ENCODE measurements around the gene AUTS2. TPM values are rescaled to one million over a fixed set of nuclear protein-coding genes. Genes with fewer than 3 reads are reported as not detected.

AUTS2 gene
- total and polyA plus RNA-seq, 5 donors = 7.0 to 15.4 (median 10.6) TPM

DNA sequence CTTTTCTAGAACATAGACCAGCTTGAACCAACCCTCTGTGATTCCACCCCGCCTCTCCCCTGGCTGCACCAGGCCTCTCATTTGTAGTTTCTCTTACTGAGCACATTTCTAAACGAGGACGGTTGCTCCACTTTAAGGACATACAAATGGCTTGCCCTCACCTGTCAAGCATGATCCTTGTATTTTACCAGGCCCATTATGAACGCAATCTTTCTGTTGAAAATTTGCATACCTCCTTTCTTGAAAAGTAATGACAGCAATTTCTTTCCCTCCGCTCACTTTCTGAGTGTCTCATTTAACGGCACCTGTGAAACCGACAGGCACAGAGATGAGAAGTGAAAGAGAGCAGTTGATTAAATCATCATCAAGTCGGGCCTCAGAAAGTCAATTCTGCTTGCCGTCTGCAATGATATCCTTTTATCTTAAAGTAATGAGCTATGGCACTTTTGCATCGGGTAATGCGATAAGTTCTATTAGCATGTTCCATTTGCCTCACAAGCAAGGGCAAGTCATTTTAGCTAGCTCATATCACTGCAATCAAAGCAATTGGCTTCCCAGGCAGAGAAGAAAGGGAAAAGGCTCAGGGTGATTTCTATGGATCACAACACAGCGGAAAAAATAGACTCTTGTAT, 828.1 kb downstream of the AUTS2 start:
- no peak for ATAC-seq
- DNase-seq = no peak
- Histone ChIP-seq H3K27me3 (ENCODE audit: control insufficient read depth, insufficient read depth) (no peaks in the 10 kb centered on the region), H3K4me3 (ENCODE audit: low read length) (no peak overlapping the region), H3K27ac (ENCODE audit: low read length) (no peak overlapping the region), H3K9me3 (ENCODE audit: control insufficient read depth, low read length) (no peaks in the 10 kb centered on the region), H3K4me1 (ENCODE audit: control insufficient read depth, insufficient read depth, low read length) (no peaks in the 10 kb centered on the region)
- 89% methylated on average over 12 of the region's 12 CpGs for whole genome bisulfite sequencing
- intact Hi-C loops (cut with DNase I) = no loop called here

GRCh38 chr7:70432567-70433001, 834.3 kb downstream of the AUTS2 start:
- H3K9me3 ChIP-seq (ENCODE audit: control insufficient read depth, low read length) = no peaks in the 10 kb centered on the region
- WGBS = 93% methylated on average over 12 of the region's 12 CpGs
- no peak for ATAC-seq

GRCh38 chr7:70434376-70434775, 836.1 kb downstream of the AUTS2 start:
- H3K27me3 ChIP-seq (ENCODE audit: control insufficient read depth, insufficient read depth) = no peaks in the 10 kb centered on the region
- ATAC-seq (no peak), DNase-seq (no peak)
- H3K9me3 ChIP-seq (ENCODE audit: control insufficient read depth, low read length) = no peaks in the 10 kb centered on the region
- 89% methylated on average over 2 of the region's 2 CpGs for WGBS
- intact Hi-C loops (cut with DNase I) = no loop called here
- H3K4me3 ChIP-seq (ENCODE audit: low read length) = no peak overlapping the region
- no peaks in the 10 kb centered on the region for H3K4me1 ChIP-seq (ENCODE audit: control insufficient read depth, insufficient read depth, low read length)
- H3K27ac ChIP-seq (ENCODE audit: low read length) = no peak overlapping the region

More at GRCh38 chr7:70432567-70433001, 834.3 kb downstream of the AUTS2 start:
- Histone ChIP-seq H3K4me3 (ENCODE audit: low read length) (no peak overlapping the region), H3K4me1 (ENCODE audit: control insufficient read depth, insufficient read depth, low read length) (no peaks in the 10 kb centered on the region), H3K27ac (ENCODE audit: low read length) (no peak overlapping the region), H3K27me3 (ENCODE audit: control insufficient read depth, insufficient read depth) (no peaks in the 10 kb centered on the region)
- intact Hi-C loops (cut with DNase I) = no loop called here
- DNase-seq = no peak

GRCh38 chr7:70434821-70435220, 836.5 kb downstream of the AUTS2 start:
- H3K27ac ChIP-seq (ENCODE audit: low read length) = no peak overlapping the region
- no peak for ATAC-seq
- H3K4me1 ChIP-seq (ENCODE audit: control insufficient read depth, insufficient read depth, low read length) = no peaks in the 10 kb centered on the region
- intact Hi-C loops (cut with DNase I) = no loop called here
- no peak overlapping the region for H3K4me3 ChIP-seq (ENCODE audit: low read length)
- DNase-seq = no peak
- WGBS = 93% methylated on average over 1 of the region's 1 CpG
- no peaks in the 10 kb centered on the region for H3K9me3 ChIP-seq (ENCODE audit: control insufficient read depth, low read length)
- no peaks in the 10 kb centered on the region for H3K27me3 ChIP-seq (ENCODE audit: control insufficient read depth, insufficient read depth)

DNA sequence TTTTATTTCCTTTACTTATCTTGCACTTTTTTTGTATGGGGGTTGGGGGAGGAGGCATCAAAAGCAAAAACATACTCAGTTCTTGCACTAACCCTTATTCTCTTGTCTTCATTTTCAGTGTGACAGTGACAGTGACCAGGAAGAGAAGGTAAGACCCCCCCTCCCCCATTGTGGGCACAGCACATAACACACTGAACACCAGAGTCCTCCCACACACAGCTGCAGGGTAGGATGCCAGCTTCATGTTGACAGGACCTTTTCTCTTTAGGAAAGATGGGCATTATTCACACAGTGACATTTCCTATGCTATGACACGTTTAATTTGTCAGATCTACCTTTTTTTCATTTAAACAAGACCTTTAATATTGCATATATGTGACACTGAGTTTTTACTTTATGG, 837.4 kb downstream of the AUTS2 start:
- Histone ChIP-seq H3K27me3 (ENCODE audit: control insufficient read depth, insufficient read depth) (no peaks in the 10 kb centered on the region), H3K4me3 (ENCODE audit: low read length) (no peak overlapping the region), H3K27ac (ENCODE audit: low read length) (no peak overlapping the region), H3K9me3 (ENCODE audit: control insufficient read depth, low read length) (no peaks in the 10 kb centered on the region), H3K4me1 (ENCODE audit: control insufficient read depth, insufficient read depth, low read length) (no peaks in the 10 kb centered on the region)
- intact Hi-C loops (cut with DNase I) = no loop called here
- 96% methylated on average over 1 of the region's 1 CpG for WGBS
- ATAC-seq (no peak), DNase-seq (no peak)

DNA sequence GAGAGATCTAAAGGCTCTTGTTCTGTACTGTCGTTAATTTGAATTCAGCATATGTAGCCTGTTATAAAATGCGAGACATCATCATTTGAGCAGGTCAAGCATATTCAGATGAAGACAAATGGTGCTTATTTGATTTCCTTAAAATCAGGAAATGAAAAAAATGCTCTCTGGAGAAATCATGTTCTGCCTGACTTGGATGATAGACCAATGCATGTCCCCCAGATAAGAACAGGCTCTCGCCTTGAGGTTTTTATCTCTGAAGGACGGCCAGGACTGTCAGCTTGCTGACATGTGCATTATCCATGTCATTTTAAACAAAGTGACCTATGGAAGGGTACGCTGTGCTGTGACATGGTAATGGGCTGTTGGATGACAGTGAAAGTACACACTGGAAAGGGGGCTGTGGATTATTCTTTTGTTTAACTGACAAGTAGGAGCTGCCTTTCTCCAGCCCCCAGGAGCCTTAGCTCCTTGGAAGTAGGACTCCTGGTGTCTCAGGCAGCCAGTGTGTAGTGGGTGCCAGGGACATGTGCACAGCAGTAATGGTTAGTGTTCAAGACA, 838.6 kb downstream of the AUTS2 start:
- intact Hi-C loops (cut with DNase I) = no loop called here
- 60% methylated on average over 5 of the region's 5 CpGs for WGBS
- Histone ChIP-seq H3K27me3 (ENCODE audit: control insufficient read depth, insufficient read depth) (no peaks in the 10 kb centered on the region), H3K4me1 (ENCODE audit: control insufficient read depth, insufficient read depth, low read length) (no peaks in the 10 kb centered on the region), H3K9me3 (ENCODE audit: control insufficient read depth, low read length) (no peaks in the 10 kb centered on the region), H3K4me3 (ENCODE audit: low read length) (no peak overlapping the region), H3K27ac (ENCODE audit: low read length) (no peak overlapping the region)
- ATAC-seq (no peak), DNase-seq (no peak)

- ATAC-seq = no peak
- intact Hi-C loops (cut with DNase I) = no loop called here
- H3K4me1 ChIP-seq (ENCODE audit: control insufficient read depth, insufficient read depth, low read length) = no peaks in the 10 kb centered on the region
- no peak overlapping the region for H3K4me3 ChIP-seq (ENCODE audit: low read length)
- DNase-seq = no peak
- 46% methylated on average over 2 of the region's 2 CpGs for WGBS
- no peaks in the 10 kb centered on the region for H3K9me3 ChIP-seq (ENCODE audit: control insufficient read depth, low read length)
- H3K27me3 ChIP-seq (ENCODE audit: control insufficient read depth, insufficient read depth) = no peaks in the 10 kb centered on the region
- H3K27ac ChIP-seq (ENCODE audit: low read length) = no peak overlapping the region
Observed at GRCh38 chr7:70439651-70440050, 841.4 kb downstream of the AUTS2 start.

DNA sequence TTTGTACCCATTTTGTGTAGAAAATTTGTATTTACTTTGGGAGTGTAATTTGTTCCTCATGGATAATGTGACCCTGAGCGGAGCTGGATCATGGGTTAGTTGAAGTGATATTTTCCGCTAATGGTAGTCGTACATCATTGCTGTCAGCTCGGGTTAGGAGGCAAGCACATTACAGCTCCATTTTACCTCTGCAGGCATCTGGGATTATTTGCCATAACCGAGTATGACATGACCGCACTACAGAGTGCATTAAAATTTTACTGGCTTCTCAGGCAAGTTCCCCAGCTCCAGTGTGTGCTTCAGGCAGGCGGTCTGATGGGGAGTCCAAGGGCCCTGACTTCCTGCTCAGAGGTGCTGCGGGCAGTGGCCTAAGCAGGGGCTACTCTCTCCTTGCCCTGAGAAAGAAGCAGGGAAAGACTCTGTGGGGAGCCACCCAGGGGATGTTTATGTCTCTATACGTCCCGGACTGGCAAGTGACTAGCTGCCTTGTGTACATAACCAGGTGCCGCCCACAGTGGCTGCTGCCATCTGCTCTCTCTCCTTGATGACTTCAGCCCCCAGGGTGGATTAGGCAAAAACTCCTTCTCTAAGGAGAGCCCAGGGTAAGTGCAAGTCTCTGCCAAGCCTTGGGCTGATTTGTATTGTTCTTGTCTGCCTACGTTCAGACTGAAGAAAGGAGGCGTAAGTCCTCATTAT, 848.3 kb downstream of the AUTS2 start:
- H3K27me3 ChIP-seq (ENCODE audit: control insufficient read depth, insufficient read depth) = no peaks in the 10 kb centered on the region
- H3K9me3 ChIP-seq (ENCODE audit: control insufficient read depth, low read length) = no peaks in the 10 kb centered on the region
- intact Hi-C loops (cut with DNase I) = no loop called here
- H3K27ac ChIP-seq (ENCODE audit: low read length) = no peak overlapping the region
- DNase-seq = no peak
- no peak overlapping the region for H3K4me3 ChIP-seq (ENCODE audit: low read length)
- 96% methylated on average over 13 of the region's 13 CpGs for WGBS
- H3K4me1 ChIP-seq (ENCODE audit: control insufficient read depth, insufficient read depth, low read length) = no peaks in the 10 kb centered on the region
- no peak for ATAC-seq

DNA sequence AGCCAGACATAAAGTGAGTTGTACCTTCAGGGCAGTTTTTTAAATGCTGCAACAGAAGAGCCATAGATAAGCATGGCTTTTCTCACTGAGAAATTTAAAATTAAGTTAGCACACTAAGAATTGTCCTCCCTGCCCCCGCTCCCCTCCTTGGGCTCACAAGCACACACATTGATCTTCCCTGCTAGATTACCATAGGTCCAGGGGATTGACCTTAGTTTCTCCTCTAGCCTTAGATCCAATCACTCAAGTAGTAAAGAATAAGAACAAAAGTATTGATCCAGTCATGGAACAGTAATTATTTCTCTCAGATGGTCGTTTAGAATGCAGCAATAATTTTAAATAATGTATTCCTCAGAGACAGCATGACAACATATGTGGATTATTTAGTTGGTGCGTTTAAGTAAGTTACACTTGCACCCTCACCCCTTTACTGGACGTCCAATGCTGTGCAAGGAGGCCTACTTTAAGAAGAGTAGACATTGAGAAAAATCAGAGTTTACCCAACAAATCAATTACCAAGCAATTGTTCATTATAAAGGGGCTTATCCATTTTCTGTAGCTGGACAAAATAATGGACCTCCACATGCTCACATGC, 850.1 kb downstream of the AUTS2 start:
- H3K4me3 ChIP-seq (ENCODE audit: low read length) = no peak overlapping the region
- intact Hi-C loops (cut with DNase I) = no loop called here
- no peak overlapping the region for H3K27ac ChIP-seq (ENCODE audit: low read length)
- H3K4me1 ChIP-seq (ENCODE audit: control insufficient read depth, insufficient read depth, low read length) = no peaks in the 10 kb centered on the region
- no peaks in the 10 kb centered on the region for H3K9me3 ChIP-seq (ENCODE audit: control insufficient read depth, low read length)
- 94% methylated on average over 4 of the region's 4 CpGs for WGBS
- DNase-seq (no peak), ATAC-seq (no peak)
- no peaks in the 10 kb centered on the region for H3K27me3 ChIP-seq (ENCODE audit: control insufficient read depth, insufficient read depth)

- Histone ChIP-seq H3K9me3 (ENCODE audit: control insufficient read depth, low read length) (no peaks in the 10 kb centered on the region), H3K27ac (ENCODE audit: low read length) (no peak overlapping the region), H3K4me3 (ENCODE audit: low read length) (no peak overlapping the region), H3K27me3 (ENCODE audit: control insufficient read depth, insufficient read depth) (no peaks in the 10 kb centered on the region), H3K4me1 (ENCODE audit: control insufficient read depth, insufficient read depth, low read length) (no peaks in the 10 kb centered on the region)
- WGBS = 81% methylated on average over 2 of the region's 2 CpGs
- ATAC-seq (no peak), DNase-seq (no peak)
- intact Hi-C loops (cut with DNase I) = no loop called here
Observed at GRCh38 chr7:70450731-70451130, 852.5 kb downstream of the AUTS2 start.

DNA sequence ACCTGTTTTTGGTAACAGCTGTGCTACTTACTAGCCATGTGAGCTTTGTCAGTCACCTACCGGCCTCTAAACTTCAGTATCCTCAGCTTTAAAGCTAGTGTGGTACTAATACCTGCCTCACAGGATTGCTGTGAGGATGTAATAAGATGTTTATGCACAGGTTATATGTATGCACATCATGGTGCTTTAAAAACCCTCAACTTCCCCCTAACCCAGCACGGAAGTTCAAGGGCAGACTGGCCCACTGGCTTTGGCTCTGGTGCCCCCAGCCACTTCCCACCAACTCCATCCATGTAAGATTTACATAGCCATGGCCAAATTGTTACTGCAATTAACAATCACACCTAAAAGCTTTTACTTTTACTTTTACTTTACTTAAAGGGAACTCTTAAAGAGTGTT, 857.6 kb downstream of the AUTS2 start:
- no peaks in the 10 kb centered on the region for H3K27me3 ChIP-seq (ENCODE audit: control insufficient read depth, insufficient read depth)
- H3K4me3 ChIP-seq (ENCODE audit: low read length) = no peak overlapping the region
- no peak for ATAC-seq
- 96% methylated on average over 2 of the region's 2 CpGs for WGBS
- DNase-seq = no peak
- intact Hi-C loops (cut with DNase I) = no loop called here
- H3K4me1 ChIP-seq (ENCODE audit: control insufficient read depth, insufficient read depth, low read length) = no peaks in the 10 kb centered on the region
- no peaks in the 10 kb centered on the region for H3K9me3 ChIP-seq (ENCODE audit: control insufficient read depth, low read length)
- H3K27ac ChIP-seq (ENCODE audit: low read length) = no peak overlapping the region

Measured in right cardiac atrium (tissue), 5 donors.